ENCODE data around the gene PITPNM1.

Gene PITPNM1

DNA sequence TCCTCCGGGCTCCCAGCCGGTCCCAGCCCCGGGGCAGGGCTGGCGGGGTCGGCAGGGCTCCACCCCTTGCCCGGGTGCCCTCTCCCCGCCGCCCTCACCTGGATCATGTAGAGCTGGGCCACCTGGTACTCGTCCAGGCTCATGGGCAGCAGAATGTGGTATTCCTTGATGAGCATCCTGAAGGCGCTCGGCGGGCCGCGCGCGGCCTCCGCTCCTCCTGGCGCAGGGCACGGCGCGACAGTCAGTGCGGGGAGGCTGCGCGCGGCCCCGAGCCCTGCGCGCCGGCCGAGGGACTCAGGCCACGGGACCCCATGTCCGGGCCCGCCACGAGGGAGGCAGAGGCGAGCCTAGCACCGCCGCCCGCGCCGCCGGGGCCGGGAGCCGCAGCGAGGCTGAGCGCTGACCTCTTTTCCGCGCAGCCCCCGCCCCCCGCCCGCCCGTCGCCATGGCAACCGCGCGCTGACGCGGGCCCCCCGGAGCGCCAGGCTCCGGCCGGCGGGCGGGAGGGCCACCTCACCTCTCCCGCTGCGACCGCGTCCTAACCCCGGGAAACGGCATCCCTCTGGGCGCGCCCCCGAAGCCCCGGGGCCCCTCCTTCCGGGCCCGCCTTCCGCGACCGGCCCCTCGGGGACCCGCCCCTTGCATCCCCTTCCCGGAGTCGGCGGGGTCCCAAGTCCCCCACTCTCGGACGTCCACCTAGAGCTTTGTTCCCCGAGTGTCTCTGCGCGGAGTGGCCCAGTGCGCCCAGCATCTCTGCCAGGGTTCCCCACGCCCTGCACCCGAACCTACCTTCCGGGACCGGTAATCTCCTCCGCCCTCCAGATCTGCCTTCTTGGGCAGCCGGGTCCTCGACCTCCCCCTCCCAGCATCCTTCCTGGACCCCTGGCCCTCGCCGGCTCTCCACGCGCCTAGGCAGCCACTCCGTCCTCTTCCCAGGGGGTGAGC, 886 bp downstream of the PITPNM1 start:
- in situ Hi-C loops (cut with HindIII; ENCODE audit: low sequenced_read_pairs), result no loop called here
- peak; percentile 15 for DNase-seq (ENCODE audit: low read depth, low spot score)
- H3K4me3 ChIP-seq (ENCODE audit: low read depth, low read length), result peak overlapping the region; percentile 55
- TF ChIP-seq, protein P1, sequence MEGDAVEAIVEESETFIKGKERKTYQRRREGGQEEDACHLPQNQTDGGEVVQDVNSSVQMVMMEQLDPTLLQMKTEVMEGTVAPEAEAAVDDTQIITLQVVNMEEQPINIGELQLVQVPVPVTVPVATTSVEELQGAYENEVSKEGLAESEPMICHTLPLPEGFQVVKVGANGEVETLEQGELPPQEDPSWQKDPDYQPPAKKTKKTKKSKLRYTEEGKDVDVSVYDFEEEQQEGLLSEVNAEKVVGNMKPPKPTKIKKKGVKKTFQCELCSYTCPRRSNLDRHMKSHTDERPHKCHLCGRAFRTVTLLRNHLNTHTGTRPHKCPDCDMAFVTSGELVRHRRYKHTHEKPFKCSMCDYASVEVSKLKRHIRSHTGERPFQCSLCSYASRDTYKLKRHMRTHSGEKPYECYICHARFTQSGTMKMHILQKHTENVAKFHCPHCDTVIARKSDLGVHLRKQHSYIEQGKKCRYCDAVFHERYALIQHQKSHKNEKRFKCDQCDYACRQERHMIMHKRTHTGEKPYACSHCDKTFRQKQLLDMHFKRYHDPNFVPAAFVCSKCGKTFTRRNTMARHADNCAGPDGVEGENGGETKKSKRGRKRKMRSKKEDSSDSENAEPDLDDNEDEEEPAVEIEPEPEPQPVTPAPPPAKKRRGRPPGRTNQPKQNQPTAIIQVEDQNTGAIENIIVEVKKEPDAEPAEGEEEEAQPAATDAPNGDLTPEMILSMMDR (IDR thresholded peaks at IDR 0.05; ENCODE audit: low read depth, low read length), result no peak

DNA sequence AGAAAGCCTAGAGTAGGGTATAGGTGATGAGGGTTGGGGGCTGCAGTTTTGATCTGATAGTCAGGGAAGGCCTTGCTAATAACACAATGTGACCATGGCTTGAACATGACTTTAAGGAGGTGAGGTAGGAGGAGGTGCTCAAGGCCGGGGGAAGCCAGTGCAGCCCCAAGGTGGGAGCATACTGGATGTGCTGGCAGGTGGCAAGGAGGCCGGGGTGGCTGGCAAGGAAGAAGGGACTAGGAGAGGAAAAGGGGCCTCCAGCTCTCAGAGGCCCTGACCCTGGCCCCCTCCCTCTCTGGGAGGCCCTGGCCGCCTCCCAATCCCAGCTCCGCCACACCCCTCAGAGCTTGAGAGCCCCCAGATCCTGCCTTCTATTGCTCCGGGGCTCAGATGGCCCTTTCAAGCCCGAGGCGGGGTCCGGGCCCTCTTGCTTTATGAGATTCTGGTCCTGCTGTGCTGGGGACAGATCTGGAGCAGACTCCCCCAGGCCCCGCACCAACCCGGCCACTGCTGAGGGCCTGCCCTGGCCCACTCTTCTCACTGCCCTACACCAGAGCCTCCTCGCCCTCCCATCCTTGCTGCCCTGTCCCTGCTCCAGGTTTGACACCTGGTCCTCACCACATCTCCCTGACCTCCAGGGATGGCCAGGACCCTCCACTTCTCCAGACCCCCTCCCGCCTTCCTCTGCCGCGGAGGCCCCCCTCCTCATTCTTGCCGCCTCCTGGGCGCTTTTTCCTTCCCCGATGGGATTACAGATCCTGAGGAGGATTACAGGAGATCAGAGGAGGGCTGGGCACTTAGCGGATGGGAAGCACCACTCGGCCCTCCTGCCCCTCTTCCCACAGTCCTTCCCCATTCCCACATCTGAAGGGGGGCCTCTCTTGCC, 1.8 kb downstream of the PITPNM1 start:
- in situ Hi-C loops (cut with HindIII; ENCODE audit: low sequenced_read_pairs), result no loop called here
- TF ChIP-seq, protein P1 (IDR thresholded peaks at IDR 0.05; ENCODE audit: low read depth, low read length), result no peak
- DNase-seq (ENCODE audit: low read depth, low spot score), result no peak
- H3K4me3 ChIP-seq (ENCODE audit: low read depth, low read length), result peak overlapping the region; percentile 55

DNA sequence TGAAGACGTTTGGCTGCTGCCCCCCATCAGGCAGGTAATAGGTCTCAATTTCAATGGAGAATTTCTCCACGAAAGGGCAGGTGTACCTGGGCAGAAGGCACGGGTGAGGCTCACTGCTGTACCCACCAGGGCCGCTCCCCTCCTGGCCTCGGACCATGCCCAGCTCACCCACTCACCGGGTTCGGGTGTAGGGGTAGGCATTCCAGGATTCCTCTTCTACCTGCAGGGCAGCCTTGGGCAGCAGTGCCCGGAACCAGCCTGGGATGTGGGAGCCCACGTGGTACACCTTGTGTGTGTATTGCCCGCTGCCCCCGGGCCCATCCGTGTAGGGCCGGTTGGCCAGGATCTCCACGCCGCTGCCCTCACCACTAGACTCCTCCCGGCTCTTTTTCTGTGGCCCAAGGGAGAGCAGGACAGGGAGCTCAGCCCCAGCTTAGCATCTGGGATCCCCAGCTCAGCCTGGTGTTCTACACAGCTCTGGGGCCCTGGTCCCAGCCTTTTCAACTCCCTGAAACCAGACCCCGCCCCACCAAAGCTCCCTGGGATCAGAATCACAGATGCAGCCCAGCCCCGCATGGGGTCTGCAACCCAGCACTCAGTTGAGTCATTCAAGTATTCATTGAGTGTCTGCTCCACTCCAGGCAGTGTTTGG, 2.7 kb downstream of the PITPNM1 start:
- no peak for DNase-seq (ENCODE audit: low read depth, low spot score)
- in situ Hi-C loops (cut with HindIII; ENCODE audit: low sequenced_read_pairs), result no loop called here
- TF ChIP-seq, protein P1 (IDR thresholded peaks at IDR 0.05; ENCODE audit: low read depth, low read length), result no peak
- no peak overlapping the region for H3K4me3 ChIP-seq (ENCODE audit: low read depth, low read length)

DNA sequence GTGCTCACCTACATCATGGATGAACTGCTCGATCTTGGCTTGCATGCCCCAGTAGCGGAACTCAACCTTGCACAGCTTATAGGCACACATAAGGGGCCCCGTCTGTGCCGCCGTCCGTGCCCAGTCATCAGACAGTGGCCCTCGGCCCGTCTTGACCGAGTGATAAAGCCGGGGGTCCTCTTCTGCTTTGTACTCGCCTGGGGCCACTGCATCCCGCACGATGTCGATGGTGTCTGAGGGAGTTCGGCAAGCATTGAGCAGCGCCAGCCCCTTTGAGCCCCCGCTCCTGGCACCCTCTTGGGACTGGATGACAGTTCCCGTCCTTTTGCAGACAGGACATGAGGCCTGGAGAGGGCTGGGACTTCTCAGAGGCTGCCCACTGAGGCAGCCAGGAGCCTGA, 3.3 kb downstream of the PITPNM1 start:
- H3K4me3 ChIP-seq (ENCODE audit: low read depth, low read length), result no peak overlapping the region
- TF ChIP-seq, protein P1 (IDR thresholded peaks at IDR 0.05; ENCODE audit: low read depth, low read length), result no peak
- no peak for DNase-seq (ENCODE audit: low read depth, low spot score)
- in situ Hi-C loops (cut with HindIII; ENCODE audit: low sequenced_read_pairs), result no loop called here

DNA sequence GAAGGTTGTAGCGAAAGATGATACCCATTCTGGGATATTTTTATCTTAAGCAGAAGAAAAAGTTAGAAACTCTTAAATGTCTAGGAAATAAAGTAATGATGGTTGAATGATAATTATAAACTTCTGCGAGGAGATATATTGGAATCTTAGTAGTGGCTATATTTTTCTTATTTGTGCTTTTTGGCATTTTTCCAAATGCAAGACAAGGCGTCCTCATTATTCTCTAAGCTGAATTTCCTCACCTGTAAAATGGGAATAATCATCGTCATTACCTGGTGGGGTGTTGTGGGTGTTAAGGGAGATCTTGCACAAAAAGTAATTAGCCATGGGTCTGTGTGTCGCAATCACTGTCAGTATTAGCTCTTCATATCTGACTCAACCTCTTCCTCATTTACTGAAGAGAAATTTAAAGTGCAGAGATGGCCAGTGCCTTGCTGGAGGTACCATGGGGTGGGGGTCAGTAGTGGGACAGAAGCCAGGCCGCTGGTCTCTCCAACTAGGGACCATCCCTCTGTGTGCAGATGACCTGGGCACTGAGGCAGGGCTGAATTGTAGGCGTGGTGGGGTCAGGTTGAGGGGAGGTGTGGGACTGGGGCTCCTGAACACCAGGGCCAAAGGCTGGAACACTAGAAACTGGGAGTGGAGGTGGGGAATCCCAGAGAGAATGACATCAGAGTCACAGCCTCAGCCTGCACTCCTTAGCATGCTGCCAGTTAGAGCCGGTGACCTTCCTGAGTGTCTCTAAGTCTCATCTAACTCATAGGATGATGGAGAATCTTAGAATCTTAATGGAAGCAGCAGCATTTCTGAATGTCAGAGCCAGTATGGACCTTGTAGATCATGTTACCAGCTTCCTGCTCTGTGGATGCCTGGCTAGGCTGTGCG, 4.1 kb downstream of the PITPNM1 start:
- H3K4me3 ChIP-seq (ENCODE audit: low read depth, low read length), result no peak overlapping the region
- DNase-seq (ENCODE audit: low read depth, low spot score), result no peak
- TF ChIP-seq, protein P1 (IDR thresholded peaks at IDR 0.05; ENCODE audit: low read depth, low read length), result no peak
- in situ Hi-C loops (cut with HindIII; ENCODE audit: low sequenced_read_pairs), result no loop called here
